ENCODE results near the gene MFSD8.

The MFSD8 gene

GRCh38 chr4:127880763-127881562 lies 84.0 kb downstream of the MFSD8 start, which contains the start of gene PLK4 (continued):
- no peak for TF ChIP-seq ZNF221 (tag by site-specific recombination; IDR thresholded peaks at IDR 0.05; ENCODE audit: borderline replicate concordance)
- TF ChIP-seq ZNF629 (tag by site-specific recombination; IDR thresholded peaks at IDR 0.05) = peak; percentile 92
- no peak for TF ChIP-seq ZNF530 (tag by site-specific recombination; IDR thresholded peaks at IDR 0.05; ENCODE audit: low read depth)
- TF ChIP-seq ZBTB17 (tag by site-specific recombination; IDR thresholded peaks at IDR 0.05) = peak; percentile 97
- peak; percentile 36 for TF ChIP-seq GLIS1 (tag by site-specific recombination; IDR thresholded peaks at IDR 0.05)
- TF ChIP-seq GFI1B (tag by site-specific recombination; IDR thresholded peaks at IDR 0.05) = no peak
- TF ChIP-seq ZBTB7A (tag by site-specific recombination; IDR thresholded peaks at IDR 0.05; ENCODE audit: low read depth) = no peak
- no peak for TF ChIP-seq ZNF571 (tag by site-specific recombination; IDR thresholded peaks at IDR 0.05)
- TF ChIP-seq ZNF341 (tag by site-specific recombination; IDR thresholded peaks at IDR 0.05; ENCODE audit: low read depth) = peak; percentile 75
- no peak for TF ChIP-seq ZNF623 (tag by site-specific recombination; IDR thresholded peaks at IDR 0.05)
- peak; percentile 94 for TF ChIP-seq ATF2 (tag by site-specific recombination; IDR thresholded peaks at IDR 0.05; ENCODE audit: low read depth)
- no peak for TF ChIP-seq ZNF585B (tag by site-specific recombination; IDR thresholded peaks at IDR 0.05)
- TF ChIP-seq ZBTB48 (tag by site-specific recombination; IDR thresholded peaks at IDR 0.05) = peak; percentile 73
- no peak for TF ChIP-seq ZNF112 (tag by site-specific recombination; IDR thresholded peaks at IDR 0.05)
- no peak; the same call in 1 of the 2 replicates for TF ChIP-seq BCL11B (tag by site-specific recombination; IDR thresholded peaks at IDR 0.05; ENCODE audit: low read depth)
- peak; percentile 68 for TF ChIP-seq GLIS2 (tag by site-specific recombination; IDR thresholded peaks at IDR 0.05)
- no peak for TF ChIP-seq ZNF830 (tag by site-specific recombination; IDR thresholded peaks at IDR 0.05; ENCODE audit: low read depth)
- TF ChIP-seq OSR2 (tag by site-specific recombination; IDR thresholded peaks at IDR 0.05) = peak; percentile 47
- peak; percentile 90 for TF ChIP-seq KLF9 (tag by site-specific recombination; IDR thresholded peaks at IDR 0.05; ENCODE audit: low read depth)
- TF ChIP-seq, protein P1, sequence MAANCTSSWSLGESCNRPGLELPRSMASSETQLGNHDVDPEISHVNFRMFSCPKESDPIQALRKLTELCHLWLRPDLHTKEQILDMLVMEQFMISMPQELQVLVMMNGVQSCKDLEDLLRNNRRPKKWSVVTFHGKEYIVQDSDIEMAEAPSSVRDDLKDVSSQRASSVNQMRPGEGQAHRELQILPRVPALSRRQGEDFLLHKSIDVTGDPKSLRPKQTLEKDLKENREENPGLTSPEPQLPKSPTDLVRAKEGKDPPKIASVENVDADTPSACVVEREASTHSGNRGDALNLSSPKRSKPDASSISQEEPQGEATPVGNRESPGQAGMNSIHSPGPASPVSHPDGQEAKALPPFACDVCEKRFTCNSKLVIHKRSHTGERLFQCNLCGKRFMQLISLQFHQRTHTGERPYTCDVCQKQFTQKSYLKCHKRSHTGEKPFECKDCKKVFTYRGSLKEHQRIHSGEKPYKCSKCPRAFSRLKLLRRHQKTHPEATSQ (tag by site-specific recombination; IDR thresholded peaks at IDR 0.05) = no peak
- peak; percentile 93 for TF ChIP-seq MZF1 (tag by site-specific recombination; IDR thresholded peaks at IDR 0.05; ENCODE audit: borderline replicate concordance)
- TF ChIP-seq ZNF223 (tag by site-specific recombination; IDR thresholded peaks at IDR 0.05) = no peak
- TF ChIP-seq ZNF169 (tag by site-specific recombination; IDR thresholded peaks at IDR 0.05) = no peak
- TF ChIP-seq HOXA7 (CRISPR knock-in tag; IDR thresholded peaks at IDR 0.05; ENCODE audit: borderline replicate concordance) = no peak
- TF ChIP-seq ZEB2 (tag by site-specific recombination; IDR thresholded peaks at IDR 0.05) = peak; percentile 69; the same call in 1 of the 2 replicates
- TF ChIP-seq ZNF701 (tag by site-specific recombination; IDR thresholded peaks at IDR 0.05) = no peak
- no peak for TF ChIP-seq ZNF19 (tag by site-specific recombination; IDR thresholded peaks at IDR 0.05; ENCODE audit: low read depth)
- TF ChIP-seq ZNF311 (tag by site-specific recombination; IDR thresholded peaks at IDR 0.05; ENCODE audit: borderline replicate concordance) = no peak
- no peak for TF ChIP-seq ZNF175 (tag by site-specific recombination; IDR thresholded peaks at IDR 0.05)
- TF ChIP-seq SP2 (tag by site-specific recombination; IDR thresholded peaks at IDR 0.05) = peak; percentile 91
- TF ChIP-seq ZNF366 (tag by site-specific recombination; conservative IDR thresholded peaks at IDR 0.05) = 0 out of 2 replicates have a peak, but pooled peaks have one; percentile 33
- no peak for TF ChIP-seq ZNF670 (tag by site-specific recombination; IDR thresholded peaks at IDR 0.05; ENCODE audit: low read depth)
- TF ChIP-seq, protein P2, sequence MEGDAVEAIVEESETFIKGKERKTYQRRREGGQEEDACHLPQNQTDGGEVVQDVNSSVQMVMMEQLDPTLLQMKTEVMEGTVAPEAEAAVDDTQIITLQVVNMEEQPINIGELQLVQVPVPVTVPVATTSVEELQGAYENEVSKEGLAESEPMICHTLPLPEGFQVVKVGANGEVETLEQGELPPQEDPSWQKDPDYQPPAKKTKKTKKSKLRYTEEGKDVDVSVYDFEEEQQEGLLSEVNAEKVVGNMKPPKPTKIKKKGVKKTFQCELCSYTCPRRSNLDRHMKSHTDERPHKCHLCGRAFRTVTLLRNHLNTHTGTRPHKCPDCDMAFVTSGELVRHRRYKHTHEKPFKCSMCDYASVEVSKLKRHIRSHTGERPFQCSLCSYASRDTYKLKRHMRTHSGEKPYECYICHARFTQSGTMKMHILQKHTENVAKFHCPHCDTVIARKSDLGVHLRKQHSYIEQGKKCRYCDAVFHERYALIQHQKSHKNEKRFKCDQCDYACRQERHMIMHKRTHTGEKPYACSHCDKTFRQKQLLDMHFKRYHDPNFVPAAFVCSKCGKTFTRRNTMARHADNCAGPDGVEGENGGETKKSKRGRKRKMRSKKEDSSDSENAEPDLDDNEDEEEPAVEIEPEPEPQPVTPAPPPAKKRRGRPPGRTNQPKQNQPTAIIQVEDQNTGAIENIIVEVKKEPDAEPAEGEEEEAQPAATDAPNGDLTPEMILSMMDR (tag by site-specific recombination; IDR thresholded peaks at IDR 0.05) = 0 out of 2 replicates have a peak, but pooled peaks have one; percentile 4
- TF ChIP-seq ZNF404 (tag by site-specific recombination; IDR thresholded peaks at IDR 0.05) = no peak
- no peak for TF ChIP-seq GLI2 (tag by site-specific recombination; IDR thresholded peaks at IDR 0.05; ENCODE audit: borderline replicate concordance, low read depth)
- TF ChIP-seq KLF8 (tag by site-specific recombination; IDR thresholded peaks at IDR 0.05) = peak; percentile 92
- TF ChIP-seq ZNF266 (tag by site-specific recombination; IDR thresholded peaks at IDR 0.05; ENCODE audit: low read depth) = no peak
- TF ChIP-seq ZNF664 (tag by site-specific recombination; IDR thresholded peaks at IDR 0.05) = no peak
- peak; percentile 92 for TF ChIP-seq YY1 (tag by site-specific recombination; IDR thresholded peaks at IDR 0.05)

All from HEK293 (cell line).